22Rv1 (cell line): Measurements from ENCODE around the gene RHOA.
"Not testable (repeated sequence)": the region's sequence is repeated elsewhere in the genome, so short reads cannot be mapped to it uniquely, and the experiment has no call there.

Experiments
- CTCF ChIP-seq: fragments of 450-650 bp; IDR thresholded peaks from 2 replicates; pipeline ENCODE4 v1.5.1; 2017; ENCODE audit warnings: mild to moderate bottlenecking
- ZFX ChIP-seq: fragments of 450-650 bp; IDR thresholded peaks from 2 replicates; pipeline ENCODE4 v1.6.1; 2017; ENCODE audit warnings: antibody characterized with exemption, borderline replicate concordance

GRCh38 chr3:49357095-49357442 is 54.7 kb downstream of the RHOA start:
- not testable (repeated sequence) for TF ChIP-seq CTCF, ZFX
